Liver (tissue), 3 donors: ENCODE data around the gene SH2D5.

Experiments
- CTCF ChIP-seq: fragments of 150-350 bp; IDR thresholded peaks from 2 replicates; pipeline ENCODE4 v1.5.1; 2017; ENCODE audit warnings: improper control_type of control experiment, low read depth, low read length; ENCODE audit not compliant: missing input control
- EGR1 ChIP-seq, 2 donors: IDR thresholded peaks; 2 replicates each; pipeline ENCODE4 v1.6.1; 2016 to 2018; ENCODE audit warnings: antibody characterized with exemption in 2 of 2, low read depth in 2 of 2
- GABPA ChIP-seq, 2 donors: IDR thresholded peaks in 1 of 2; conservative IDR thresholded peaks in 1 of 2; 2 replicates each; pipeline ENCODE4 v1.6.1; 2016; ENCODE audit warnings: antibody characterized with exemption in 2 of 2, mild to moderate bottlenecking in 1 of 2, moderate library complexity in 1 of 2
- RAD21 ChIP-seq, 2 donors: IDR thresholded peaks; 2 replicates each; pipeline ENCODE4 v1.6.1; 2016; ENCODE audit warnings: antibody characterized with exemption in 2 of 2, mild to moderate bottlenecking in 2 of 2
- REST ChIP-seq: IDR thresholded peaks from 2 replicates; pipeline ENCODE4 v1.6.1; 2016; ENCODE audit warnings: antibody characterized with exemption, mild to moderate bottlenecking
- RXRA ChIP-seq, 2 donors: IDR thresholded peaks; 2 replicates each; pipeline ENCODE4 v1.6.1; 2017 to 2018; ENCODE audit warnings: antibody characterized with exemption in 2 of 2, mild to moderate bottlenecking in 1 of 2
- SP1 ChIP-seq: IDR thresholded peaks from 2 replicates; pipeline ENCODE4 v1.6.1; 2018; ENCODE audit warnings: antibody characterized with exemption, mild to moderate bottlenecking
- TAF1 ChIP-seq: conservative IDR thresholded peaks from 2 replicates; pipeline ENCODE4 v1.6.1; 2016; ENCODE audit warnings: antibody characterized with exemption, mild to moderate bottlenecking
- YY1 ChIP-seq: IDR thresholded peaks from 2 replicates; pipeline ENCODE4 v1.6.1; 2016; ENCODE audit warnings: antibody characterized with exemption, mild to moderate bottlenecking
- donor health status: healthy.
- donor health status: healthy.

- TF ChIP-seq CTCF (no peak), GABPA (IDR thresholded peaks at IDR 0.05 in 1 of 2, conservative IDR thresholded peaks at IDR 0.05 in 1 of 2) (no peak), TAF1 (no peak), EGR1 (IDR thresholded peaks at IDR 0.05; ENCODE audit: low read depth in 2 of 2) (no peak), RAD21 (IDR thresholded peaks at IDR 0.05) (no peak), SP1 (no peak), RXRA (IDR thresholded peaks at IDR 0.05) (no peak), YY1 (no peak), REST (no peak)
Observed at GRCh38 chr1:20763417-20763816, 30.9 kb upstream of the SH2D5 start.
